Omental fat pad (tissue), 4 donors: Measurements from ENCODE around the gene BTBD2. TPM values are rescaled to one million over a fixed set of nuclear protein-coding genes. Genes with fewer than 3 reads are reported as not detected.

Experiments used
- ATAC-seq: fragments of 150-250 bp; one replicate; pipeline ENCODE4 v1.9.1; 2016; ENCODE audit warnings: mild to moderate bottlenecking, moderate library complexity; ENCODE audit not compliant: low FRiP score
- DNase-seq: peaks from one replicate; pipeline ENCODE4 v3.0.0-alpha.2; 2019; ENCODE audit warnings: low spot score
- CTCF ChIP-seq, 3 donors: fragments of 450-650 bp; IDR thresholded peaks; one replicate each; pipeline ENCODE4 v1.5.1; 2016 to 2017; ENCODE audit warnings: antibody characterized with exemption in 3 of 3, mild to moderate bottlenecking in 3 of 3, moderate library complexity in 2 of 3
- total RNA-seq, 4 donors: library from RNA; depleted of rRNA; stranded (reverse); fragments of >200 nt; gene quantifications; one replicate each; pipeline ENCODE4 v1.1.0, GENCODE V29; 2016

Gene BTBD2
- total RNA-seq, 4 donors from 2014 or later = 37.1 to 58.3 (median 52.8) TPM

- ATAC-seq (no peak), DNase-seq (no peak)
- no peak for TF ChIP-seq CTCF (IDR thresholded peaks at IDR 0.05)
These were observed 44.6 kb downstream of the BTBD2 start for GRCh38 chr19:1970806-1971502.

GRCh38 chr19:1970003-1970805 lies 45.3 kb downstream of the BTBD2 start:
- DNase-seq (no peak), ATAC-seq (no peak)
- no peak for TF ChIP-seq CTCF (IDR thresholded peaks at IDR 0.05)

- DNase-seq (no peak), ATAC-seq (peak; percentile 14)
- TF ChIP-seq CTCF (IDR thresholded peaks at IDR 0.05) = no peak
These were observed 46.1 kb downstream of the BTBD2 start for GRCh38 chr19:1969176-1970002.

GRCh38 chr19:1968279-1969175 lies 47.0 kb downstream of the BTBD2 start:
- no peak for ATAC-seq
- no peak for TF ChIP-seq CTCF (IDR thresholded peaks at IDR 0.05)
- no peak for DNase-seq

GRCh38 chr19:1967087-1967608 lies 48.4 kb downstream of the BTBD2 start:
- TF ChIP-seq CTCF (IDR thresholded peaks at IDR 0.05) = no peak

GRCh38 chr19:1962674-1963073 lies 52.8 kb downstream of the BTBD2 start:
- ATAC-seq = no peak
- TF ChIP-seq CTCF (IDR thresholded peaks at IDR 0.05) = no peak

More at GRCh38 chr19:1967087-1967608, 48.4 kb downstream of the BTBD2 start:
- DNase-seq = no peak
- ATAC-seq = no peak

More at GRCh38 chr19:1962674-1963073, 52.8 kb downstream of the BTBD2 start:
- DNase-seq = no peak
